ENCODE data around the gene RBM42.

RBM42 gene

GRCh38 chr19:35675589-35676140, 46.8 kb downstream of the RBM42 start:
- H3K4me3 ChIP-seq (replicated peaks; ENCODE audit: low read depth, low read length): no peak overlapping the region
- TF ChIP-seq CTCF (IDR thresholded peaks at IDR 0.05; ENCODE audit: insufficient read depth, low read length, poor library complexity, severe bottlenecking): no peak
- no peaks in the 10 kb centered on the region for H3K36me3 ChIP-seq (ENCODE audit: control insufficient read depth, insufficient read depth, low read length)
- H3K27me3 ChIP-seq (replicated peaks; ENCODE audit: control insufficient read depth, insufficient read depth, low read length): no peaks in the 10 kb centered on the region
- no peak for DNase-seq (ENCODE audit: extremely low read depth, insufficient read length)

Measured in GM06990 (cell line).